DOHH2 (cell line): ENCODE measurements around the gene COLQ.

Experiments used
- EZH2phosphoT487 ChIP-seq: fragments of 200-600 bp; sonication (generic); IDR thresholded peaks from 2 replicates; pipeline ENCODE4 v1.6.1; 2017; ENCODE audit warnings: borderline replicate concordance, mild to moderate bottlenecking, antibody characterized with exemption, low read length, moderate library complexity, mixed read lengths
- TF ChIP-seq, protein P1 (sequence below): fragments of 200-600 bp; sonication (generic); IDR thresholded peaks from one replicate; pipeline ENCODE4 v1.5.1; 2014; ENCODE audit warnings: antibody characterized with exemption, mild to moderate bottlenecking, low read depth, low read length; ENCODE audit not compliant: poor library complexity, severe bottlenecking

DNA sequence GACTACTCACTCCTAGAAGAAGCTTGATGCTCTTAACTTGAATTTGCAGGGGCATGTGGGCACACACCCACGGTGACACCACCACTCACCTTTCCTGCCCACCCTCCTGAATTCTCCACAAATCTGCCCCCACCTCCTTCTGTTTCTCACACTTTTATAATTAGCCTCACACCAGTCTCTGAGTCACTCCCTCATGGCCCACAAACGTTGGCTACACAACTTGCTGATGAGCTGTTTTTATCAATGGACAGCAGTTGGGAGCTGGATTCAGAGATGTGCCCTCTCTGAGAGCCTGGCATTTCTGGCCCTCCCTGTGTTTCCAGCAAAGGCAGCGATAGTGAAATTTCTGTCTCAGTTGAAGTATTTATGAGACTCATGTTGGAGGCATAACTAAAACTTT lies 1.3 kb downstream of the COLQ start:
- TF ChIP-seq, protein P1, sequence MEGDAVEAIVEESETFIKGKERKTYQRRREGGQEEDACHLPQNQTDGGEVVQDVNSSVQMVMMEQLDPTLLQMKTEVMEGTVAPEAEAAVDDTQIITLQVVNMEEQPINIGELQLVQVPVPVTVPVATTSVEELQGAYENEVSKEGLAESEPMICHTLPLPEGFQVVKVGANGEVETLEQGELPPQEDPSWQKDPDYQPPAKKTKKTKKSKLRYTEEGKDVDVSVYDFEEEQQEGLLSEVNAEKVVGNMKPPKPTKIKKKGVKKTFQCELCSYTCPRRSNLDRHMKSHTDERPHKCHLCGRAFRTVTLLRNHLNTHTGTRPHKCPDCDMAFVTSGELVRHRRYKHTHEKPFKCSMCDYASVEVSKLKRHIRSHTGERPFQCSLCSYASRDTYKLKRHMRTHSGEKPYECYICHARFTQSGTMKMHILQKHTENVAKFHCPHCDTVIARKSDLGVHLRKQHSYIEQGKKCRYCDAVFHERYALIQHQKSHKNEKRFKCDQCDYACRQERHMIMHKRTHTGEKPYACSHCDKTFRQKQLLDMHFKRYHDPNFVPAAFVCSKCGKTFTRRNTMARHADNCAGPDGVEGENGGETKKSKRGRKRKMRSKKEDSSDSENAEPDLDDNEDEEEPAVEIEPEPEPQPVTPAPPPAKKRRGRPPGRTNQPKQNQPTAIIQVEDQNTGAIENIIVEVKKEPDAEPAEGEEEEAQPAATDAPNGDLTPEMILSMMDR = no peak
- TF ChIP-seq EZH2phosphoT487 = no peak
